GM19324 (cell line): ENCODE data around the gene GRIA2.

Source experiments
- ATAC-seq: cut with Tn5 transposase; IDR thresholded peaks from one replicate; pipeline ENCODE4 v1.9.1; 2021; ENCODE audit warnings: mild to moderate bottlenecking, moderate library complexity; ENCODE audit not compliant: unreplicated experiment, low FRiP score

GRIA2 gene

GRCh38 chr4:157358851-157359250 lies 138.3 kb downstream of the GRIA2 start:
- no peak for ATAC-seq

GRCh38 chr4:157363360-157363759 lies 142.8 kb downstream of the GRIA2 start:
- no peak for ATAC-seq

GRCh38 chr4:157372154-157372553 lies 151.6 kb downstream of the GRIA2 start:
- no peak for ATAC-seq

GRCh38 chr4:157372567-157372966 lies 152.0 kb downstream of the GRIA2 start:
- no peak for ATAC-seq

- ATAC-seq, result no peak
Observed at GRCh38 chr4:157389741-157390140, 169.2 kb downstream of the GRIA2 start.

- ATAC-seq, result no peak
Observed at GRCh38 chr4:157405070-157405469, 184.5 kb downstream of the GRIA2 start.
